GM23338 (cell line): ENCODE results near the gene PTAFR. TPM values are rescaled to one million over a fixed set of nuclear protein-coding genes. Genes with fewer than 3 reads are reported as not detected.

Source experiments
- ATAC-seq: fragments of 200-7000 bp; cut with Tn5 transposase; 3 replicates; pipeline ENCODE4 v1.9.1; 2020
- DNase-seq: peaks from one replicate; pipeline ENCODE4 v3.0.0-alpha.2; 2015; ENCODE audit warnings: low spot score
- H2AFZ ChIP-seq: fragments of 200-600 bp; sonication (generic); 2 replicates; pipeline ENCODE4 v1.8.0; 2016; ENCODE audit warnings: antibody characterized with exemption, mild to moderate bottlenecking, moderate library complexity
- H3F3A ChIP-seq: fragments of 200-600 bp; sonication (generic); replicated peaks from 2 replicates; pipeline ENCODE4 v1.8.0; 2017; ENCODE audit warnings: antibody characterized with exemption, mixed run types, low read depth
- H3K27ac ChIP-seq: fragments of 200-600 bp; sonication (generic); 2 replicates; pipeline ENCODE4 v1.6.1; 2016; ENCODE audit warnings: low read depth
- H3K27me3 ChIP-seq: fragments of 200-600 bp; sonication (generic); 2 replicates; pipeline ENCODE4 v1.8.0; 2016; ENCODE audit warnings: mild to moderate bottlenecking, mixed run types, moderate library complexity; ENCODE audit not compliant: insufficient read depth
- H3K36me3 ChIP-seq: fragments of 200-600 bp; sonication (generic); 2 replicates; pipeline ENCODE4 v1.8.0; 2016; ENCODE audit warnings: mild to moderate bottlenecking; ENCODE audit not compliant: insufficient read depth
- H3K4me1 ChIP-seq: fragments of 200-600 bp; sonication (generic); 2 replicates; pipeline ENCODE4 v1.8.0; 2016; ENCODE audit warnings: mild to moderate bottlenecking, moderate library complexity; ENCODE audit not compliant: insufficient read depth
- H3K4me2 ChIP-seq: fragments of 200-600 bp; sonication (generic); 2 replicates; pipeline ENCODE4 v1.7.1; 2017; ENCODE audit warnings: mixed run types
- H3K4me3 ChIP-seq: fragments of 200-600 bp; sonication (generic); 2 replicates; pipeline ENCODE4 v1.6.1; 2016; ENCODE audit warnings: mixed run types
- H3K79me2 ChIP-seq: fragments of 200-600 bp; sonication (generic); replicated peaks from 2 replicates; pipeline ENCODE4 v1.8.0; 2017; ENCODE audit warnings: mild to moderate bottlenecking; ENCODE audit not compliant: insufficient read depth
- H3K9me2 ChIP-seq: fragments of 200-600 bp; sonication (generic); 2 replicates; pipeline ENCODE4 v1.8.0; 2017; ENCODE audit not compliant: insufficient read depth
- H4K20me1 ChIP-seq: fragments of 200-600 bp; sonication (generic); replicated peaks from 2 replicates; pipeline ENCODE4 v1.8.0; 2017; ENCODE audit warnings: mild to moderate bottlenecking; ENCODE audit not compliant: insufficient read depth
- H3K27ac Mint-ChIP-seq: 2 replicates; pipeline ENCODE4 v1.8.0; 2020; ENCODE audit warnings: inconsistent platforms, mild to moderate bottlenecking, moderate library complexity, mixed read lengths
- H3K27me3 Mint-ChIP-seq: 3 replicates; pipeline ENCODE4 v1.8.0; 2022; ENCODE audit warnings: low read depth, mild to moderate bottlenecking, moderate library complexity, mixed read lengths, inconsistent platforms; ENCODE audit not compliant: insufficient read depth, poor library complexity
- H3K36me3 Mint-ChIP-seq: 3 replicates; pipeline ENCODE4 v1.8.0; 2021; ENCODE audit warnings: low read depth, mild to moderate bottlenecking, inconsistent platforms, moderate library complexity, mixed read lengths
- H3K4me1 Mint-ChIP-seq: 3 replicates; pipeline ENCODE4 v1.8.0; 2020; ENCODE audit warnings: mild to moderate bottlenecking, inconsistent platforms, mixed read lengths
- H3K4me3 Mint-ChIP-seq: 3 replicates; pipeline ENCODE4 v1.8.0; 2021; ENCODE audit warnings: moderate library complexity, mild to moderate bottlenecking, inconsistent platforms, mixed read lengths
- H3K9me3 Mint-ChIP-seq: 3 replicates; pipeline ENCODE4 v1.8.0; 2020; ENCODE audit warnings: moderate library complexity, mild to moderate bottlenecking, inconsistent platforms, mixed read lengths
- CREB1 ChIP-seq: fragments of 250-450 bp; sonication (Bioruptor Pico); IDR thresholded peaks from 2 replicates; pipeline ENCODE4 v1.5.0; 2020; ENCODE audit warnings: low read depth, mild to moderate bottlenecking, moderate library complexity
- EZH2 ChIP-seq: fragments of 200-600 bp; sonication (generic); IDR thresholded peaks from one replicate; pipeline ENCODE4 v1.8.0; 2017; ENCODE audit warnings: antibody characterized with exemption, mild to moderate bottlenecking, low read depth; ENCODE audit not compliant: unreplicated experiment
- EZH2phosphoT487 ChIP-seq: fragments of 200-600 bp; sonication (generic); IDR thresholded peaks from one replicate; pipeline ENCODE4 v1.8.1; 2018; ENCODE audit warnings: antibody characterized with exemption; ENCODE audit not compliant: unreplicated experiment
- JUNB ChIP-seq: IDR thresholded peaks from one replicate; pipeline ENCODE4 v1.6.1; 2016; ENCODE audit warnings: antibody characterized with exemption; ENCODE audit not compliant: unreplicated experiment
- NANOG ChIP-seq: IDR thresholded peaks from 2 replicates; pipeline ENCODE4 v1.6.1; 2016; ENCODE audit warnings: antibody characterized with exemption, borderline replicate concordance
- POLR2AphosphoS5 ChIP-seq: IDR thresholded peaks from 2 replicates; pipeline ENCODE4 v1.6.1; 2016; ENCODE audit warnings: antibody characterized with exemption, low read depth
- STAT1 ChIP-seq: IDR thresholded peaks from one replicate; pipeline ENCODE4 v1.6.1; 2016; ENCODE audit warnings: antibody characterized with exemption; ENCODE audit not compliant: unreplicated experiment
- ZNF114 ChIP-seq: fragments of 250-450 bp; sonication (Bioruptor Pico); IDR thresholded peaks from 2 replicates; pipeline ENCODE4 v1.5.0; 2020; ENCODE audit warnings: mild to moderate bottlenecking, moderate library complexity
- ZNF331 ChIP-seq: fragments of 250-450 bp; sonication (Bioruptor Pico); IDR thresholded peaks from 2 replicates; pipeline ENCODE4 v1.5.0; 2020; ENCODE audit warnings: low read depth, mild to moderate bottlenecking, moderate library complexity
- polyA plus RNA-seq: library from polyadenylated mRNA; unstranded; fragments of >200 nt; fragmentation: Nextera tagmentation; extraction: Ambion mirVana; gene quantifications from 2 replicates; pipeline ENCODE4 v1.2.1, GENCODE V29; 2016
- total RNA-seq: library from RNA; depleted of rRNA; stranded (reverse); fragments of >200 nt; shearing (Covaris generic); gene quantifications from 2 replicates; pipeline ENCODE4 v1.2.3, GENCODE V29; 2014
- TF ChIP-seq, protein P1 (sequence below): IDR thresholded peaks from 2 replicates; pipeline ENCODE4 v1.6.1; 2016; ENCODE audit warnings: antibody characterized with exemption
- TF ChIP-seq, protein P2 (sequence below): IDR thresholded peaks from one replicate; pipeline ENCODE4 v1.6.1; 2018; ENCODE audit warnings: antibody characterized with exemption; ENCODE audit not compliant: unreplicated experiment
- TF ChIP-seq, protein P3 (sequence below), 2 experiments: fragments of 200-600 bp in 1 of 2; sonication (generic) in 1 of 2; conservative IDR thresholded peaks; 2 replicates each; pipeline versions ENCODE4 v1.5.1 to v1.6.1; 2016 to 2017; ENCODE audit warnings: antibody characterized with exemption in 2 of 2, low read depth in 2 of 2, mild to moderate bottlenecking in 2 of 2, moderate library complexity in 1 of 2
- TF ChIP-seq, protein P4 (sequence below): fragments of 250-450 bp; sonication (Bioruptor Pico); IDR thresholded peaks from 2 replicates; pipeline ENCODE4 v1.5.0; 2020; ENCODE audit warnings: mild to moderate bottlenecking, moderate library complexity

PTAFR gene
- total and polyA plus RNA-seq, 2 experiments from 2014 or later = 0.29 to 0.76 TPM

DNA sequence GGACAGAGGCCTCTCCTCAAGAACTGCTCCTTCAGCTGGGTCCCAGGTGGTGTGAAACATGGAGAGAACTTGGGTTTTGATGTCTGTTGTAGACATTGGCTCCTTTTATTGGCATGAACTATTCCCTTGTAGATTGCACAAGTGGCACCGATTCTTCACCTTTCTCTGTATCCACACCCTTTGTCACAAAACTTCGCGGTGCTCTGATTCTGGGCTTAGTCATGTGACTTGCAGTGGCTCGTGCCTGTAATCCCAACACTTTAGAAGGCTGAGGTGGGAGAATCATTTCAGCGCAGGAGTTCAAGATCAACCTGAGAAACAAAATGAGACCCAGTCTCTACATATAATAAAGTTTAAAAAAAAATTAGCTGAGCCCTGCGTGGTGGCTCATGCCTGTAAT is 45.6 kb downstream of the PTAFR start:
- DNase-seq = no peak
- Histone ChIP-seq H2AFZ (peak overlapping the region; percentile 72), H3K9me2 (no peaks in the 10 kb centered on the region), H3K79me2 (no peaks in the 10 kb centered on the region), H3F3A (no peaks in the 10 kb centered on the region), H3K27ac (no peak overlapping the region), H3K27me3 (no peaks in the 10 kb centered on the region), H3K4me2 (no peak overlapping the region), H3K36me3 (no peaks in the 10 kb centered on the region), H3K4me1 (no peaks in the 10 kb centered on the region), H3K4me3 (no peak overlapping the region), H4K20me1 (no peaks in the 10 kb centered on the region)
- H3K4me1 Mint-ChIP-seq = peaks cover 3% of the 10 kb centered on the region; the same call in 1 of the 3 replicates
- H3K36me3 Mint-ChIP-seq = no peaks in the 10 kb centered on the region
- no peak overlapping the region for H3K27ac Mint-ChIP-seq
- peaks cover 7% of the 10 kb centered on the region for H3K27me3 Mint-ChIP-seq
- no peak overlapping the region for H3K4me3 Mint-ChIP-seq
- TF ChIP-seq CREB1 (CRISPR knock-in tag) (no peak), EZH2 (no peak), JUNB (no peak), EZH2phosphoT487 (no peak), ZNF331 (no peak), ZNF114 (no peak), POLR2AphosphoS5 (no peak), STAT1 (no peak), NANOG (no peak)
- TF ChIP-seq, protein P1, sequence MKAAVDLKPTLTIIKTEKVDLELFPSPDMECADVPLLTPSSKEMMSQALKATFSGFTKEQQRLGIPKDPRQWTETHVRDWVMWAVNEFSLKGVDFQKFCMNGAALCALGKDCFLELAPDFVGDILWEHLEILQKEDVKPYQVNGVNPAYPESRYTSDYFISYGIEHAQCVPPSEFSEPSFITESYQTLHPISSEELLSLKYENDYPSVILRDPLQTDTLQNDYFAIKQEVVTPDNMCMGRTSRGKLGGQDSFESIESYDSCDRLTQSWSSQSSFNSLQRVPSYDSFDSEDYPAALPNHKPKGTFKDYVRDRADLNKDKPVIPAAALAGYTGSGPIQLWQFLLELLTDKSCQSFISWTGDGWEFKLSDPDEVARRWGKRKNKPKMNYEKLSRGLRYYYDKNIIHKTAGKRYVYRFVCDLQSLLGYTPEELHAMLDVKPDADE = no peak
- TF ChIP-seq, protein P2, sequence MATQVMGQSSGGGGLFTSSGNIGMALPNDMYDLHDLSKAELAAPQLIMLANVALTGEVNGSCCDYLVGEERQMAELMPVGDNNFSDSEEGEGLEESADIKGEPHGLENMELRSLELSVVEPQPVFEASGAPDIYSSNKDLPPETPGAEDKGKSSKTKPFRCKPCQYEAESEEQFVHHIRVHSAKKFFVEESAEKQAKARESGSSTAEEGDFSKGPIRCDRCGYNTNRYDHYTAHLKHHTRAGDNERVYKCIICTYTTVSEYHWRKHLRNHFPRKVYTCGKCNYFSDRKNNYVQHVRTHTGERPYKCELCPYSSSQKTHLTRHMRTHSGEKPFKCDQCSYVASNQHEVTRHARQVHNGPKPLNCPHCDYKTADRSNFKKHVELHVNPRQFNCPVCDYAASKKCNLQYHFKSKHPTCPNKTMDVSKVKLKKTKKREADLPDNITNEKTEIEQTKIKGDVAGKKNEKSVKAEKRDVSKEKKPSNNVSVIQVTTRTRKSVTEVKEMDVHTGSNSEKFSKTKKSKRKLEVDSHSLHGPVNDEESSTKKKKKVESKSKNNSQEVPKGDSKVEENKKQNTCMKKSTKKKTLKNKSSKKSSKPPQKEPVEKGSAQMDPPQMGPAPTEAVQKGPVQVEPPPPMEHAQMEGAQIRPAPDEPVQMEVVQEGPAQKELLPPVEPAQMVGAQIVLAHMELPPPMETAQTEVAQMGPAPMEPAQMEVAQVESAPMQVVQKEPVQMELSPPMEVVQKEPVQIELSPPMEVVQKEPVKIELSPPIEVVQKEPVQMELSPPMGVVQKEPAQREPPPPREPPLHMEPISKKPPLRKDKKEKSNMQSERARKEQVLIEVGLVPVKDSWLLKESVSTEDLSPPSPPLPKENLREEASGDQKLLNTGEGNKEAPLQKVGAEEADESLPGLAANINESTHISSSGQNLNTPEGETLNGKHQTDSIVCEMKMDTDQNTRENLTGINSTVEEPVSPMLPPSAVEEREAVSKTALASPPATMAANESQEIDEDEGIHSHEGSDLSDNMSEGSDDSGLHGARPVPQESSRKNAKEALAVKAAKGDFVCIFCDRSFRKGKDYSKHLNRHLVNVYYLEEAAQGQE = no peak
- TF ChIP-seq, protein P3, sequence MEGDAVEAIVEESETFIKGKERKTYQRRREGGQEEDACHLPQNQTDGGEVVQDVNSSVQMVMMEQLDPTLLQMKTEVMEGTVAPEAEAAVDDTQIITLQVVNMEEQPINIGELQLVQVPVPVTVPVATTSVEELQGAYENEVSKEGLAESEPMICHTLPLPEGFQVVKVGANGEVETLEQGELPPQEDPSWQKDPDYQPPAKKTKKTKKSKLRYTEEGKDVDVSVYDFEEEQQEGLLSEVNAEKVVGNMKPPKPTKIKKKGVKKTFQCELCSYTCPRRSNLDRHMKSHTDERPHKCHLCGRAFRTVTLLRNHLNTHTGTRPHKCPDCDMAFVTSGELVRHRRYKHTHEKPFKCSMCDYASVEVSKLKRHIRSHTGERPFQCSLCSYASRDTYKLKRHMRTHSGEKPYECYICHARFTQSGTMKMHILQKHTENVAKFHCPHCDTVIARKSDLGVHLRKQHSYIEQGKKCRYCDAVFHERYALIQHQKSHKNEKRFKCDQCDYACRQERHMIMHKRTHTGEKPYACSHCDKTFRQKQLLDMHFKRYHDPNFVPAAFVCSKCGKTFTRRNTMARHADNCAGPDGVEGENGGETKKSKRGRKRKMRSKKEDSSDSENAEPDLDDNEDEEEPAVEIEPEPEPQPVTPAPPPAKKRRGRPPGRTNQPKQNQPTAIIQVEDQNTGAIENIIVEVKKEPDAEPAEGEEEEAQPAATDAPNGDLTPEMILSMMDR (conservative IDR thresholded peaks at IDR 0.05; ENCODE audit: low read depth in 2 of 2) = no peak
- TF ChIP-seq, protein P4, sequence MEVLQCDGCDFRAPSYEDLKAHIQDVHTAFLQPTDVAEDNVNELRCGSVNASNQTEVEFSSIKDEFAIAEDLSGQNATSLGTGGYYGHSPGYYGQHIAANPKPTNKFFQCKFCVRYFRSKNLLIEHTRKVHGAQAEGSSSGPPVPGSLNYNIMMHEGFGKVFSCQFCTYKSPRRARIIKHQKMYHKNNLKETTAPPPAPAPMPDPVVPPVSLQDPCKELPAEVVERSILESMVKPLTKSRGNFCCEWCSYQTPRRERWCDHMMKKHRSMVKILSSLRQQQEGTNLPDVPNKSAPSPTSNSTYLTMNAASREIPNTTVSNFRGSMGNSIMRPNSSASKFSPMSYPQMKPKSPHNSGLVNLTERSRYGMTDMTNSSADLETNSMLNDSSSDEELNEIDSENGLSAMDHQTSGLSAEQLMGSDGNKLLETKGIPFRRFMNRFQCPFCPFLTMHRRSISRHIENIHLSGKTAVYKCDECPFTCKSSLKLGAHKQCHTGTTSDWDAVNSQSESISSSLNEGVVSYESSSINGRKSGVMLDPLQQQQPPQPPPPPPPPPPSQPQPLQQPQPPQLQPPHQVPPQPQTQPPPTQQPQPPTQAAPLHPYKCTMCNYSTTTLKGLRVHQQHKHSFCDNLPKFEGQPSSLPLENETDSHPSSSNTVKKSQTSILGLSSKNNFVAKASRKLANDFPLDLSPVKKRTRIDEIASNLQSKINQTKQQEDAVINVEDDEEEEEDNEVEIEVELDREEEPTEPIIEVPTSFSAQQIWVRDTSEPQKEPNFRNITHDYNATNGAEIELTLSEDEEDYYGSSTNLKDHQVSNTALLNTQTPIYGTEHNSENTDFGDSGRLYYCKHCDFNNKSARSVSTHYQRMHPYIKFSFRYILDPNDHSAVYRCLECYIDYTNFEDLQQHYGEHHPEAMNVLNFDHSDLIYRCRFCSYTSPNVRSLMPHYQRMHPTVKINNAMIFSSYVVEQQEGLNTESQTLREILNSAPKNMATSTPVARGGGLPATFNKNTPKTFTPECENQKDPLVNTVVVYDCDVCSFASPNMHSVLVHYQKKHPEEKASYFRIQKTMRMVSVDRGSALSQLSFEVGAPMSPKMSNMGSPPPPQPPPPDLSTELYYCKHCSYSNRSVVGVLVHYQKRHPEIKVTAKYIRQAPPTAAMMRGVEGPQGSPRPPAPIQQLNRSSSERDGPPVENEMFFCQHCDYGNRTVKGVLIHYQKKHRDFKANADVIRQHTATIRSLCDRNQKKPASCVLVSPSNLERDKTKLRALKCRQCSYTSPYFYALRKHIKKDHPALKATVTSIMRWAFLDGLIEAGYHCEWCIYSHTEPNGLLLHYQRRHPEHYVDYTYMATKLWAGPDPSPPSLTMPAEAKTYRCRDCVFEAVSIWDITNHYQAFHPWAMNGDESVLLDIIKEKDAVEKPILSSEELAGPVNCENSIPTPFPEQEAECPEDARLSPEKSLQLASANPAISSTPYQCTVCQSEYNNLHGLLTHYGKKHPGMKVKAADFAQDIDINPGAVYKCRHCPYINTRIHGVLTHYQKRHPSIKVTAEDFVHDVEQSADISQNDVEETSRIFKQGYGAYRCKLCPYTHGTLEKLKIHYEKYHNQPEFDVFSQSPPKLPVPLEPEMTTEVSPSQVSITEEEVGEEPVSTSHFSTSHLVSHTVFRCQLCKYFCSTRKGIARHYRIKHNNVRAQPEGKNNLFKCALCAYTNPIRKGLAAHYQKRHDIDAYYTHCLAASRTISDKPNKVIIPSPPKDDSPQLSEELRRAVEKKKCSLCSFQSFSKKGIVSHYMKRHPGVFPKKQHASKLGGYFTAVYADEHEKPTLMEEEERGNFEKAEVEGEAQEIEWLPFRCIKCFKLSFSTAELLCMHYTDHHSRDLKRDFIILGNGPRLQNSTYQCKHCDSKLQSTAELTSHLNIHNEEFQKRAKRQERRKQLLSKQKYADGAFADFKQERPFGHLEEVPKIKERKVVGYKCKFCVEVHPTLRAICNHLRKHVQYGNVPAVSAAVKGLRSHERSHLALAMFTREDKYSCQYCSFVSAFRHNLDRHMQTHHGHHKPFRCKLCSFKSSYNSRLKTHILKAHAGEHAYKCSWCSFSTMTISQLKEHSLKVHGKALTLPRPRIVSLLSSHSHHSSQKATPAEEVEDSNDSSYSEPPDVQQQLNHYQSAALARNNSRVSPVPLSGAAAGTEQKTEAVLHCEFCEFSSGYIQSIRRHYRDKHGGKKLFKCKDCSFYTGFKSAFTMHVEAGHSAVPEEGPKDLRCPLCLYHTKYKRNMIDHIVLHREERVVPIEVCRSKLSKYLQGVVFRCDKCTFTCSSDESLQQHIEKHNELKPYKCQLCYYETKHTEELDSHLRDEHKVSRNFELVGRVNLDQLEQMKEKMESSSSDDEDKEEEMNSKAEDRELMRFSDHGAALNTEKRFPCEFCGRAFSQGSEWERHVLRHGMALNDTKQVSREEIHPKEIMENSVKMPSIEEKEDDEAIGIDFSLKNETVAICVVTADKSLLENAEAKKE = no peak
- no peaks in the 10 kb centered on the region for H3K9me3 Mint-ChIP-seq
- ATAC-seq = no peak
